GM12874 (cell line): ENCODE results near the gene TCF4.

Source experiments
- CTCF ChIP-seq: IDR thresholded peaks from 2 replicates; pipeline ENCODE4 v1.5.1; 2011; ENCODE audit warnings: low read depth, mild to moderate bottlenecking, control low read depth, low read length, moderate library complexity; ENCODE audit not compliant: insufficient read depth

Gene TCF4

GRCh38 chr18:55552526-55553189, 35.3 kb downstream of the TCF4 start:
- TF ChIP-seq CTCF, result no peak

GRCh38 chr18:55551227-55551626, 36.8 kb downstream of the TCF4 start:
- no peak for TF ChIP-seq CTCF

- TF ChIP-seq CTCF, result no peak
Observed at GRCh38 chr18:55550471-55550870, 37.5 kb downstream of the TCF4 start.

- no peak for TF ChIP-seq CTCF
Observed at GRCh38 chr18:55549474-55550104, 38.4 kb downstream of the TCF4 start.

- no peak for TF ChIP-seq CTCF
Observed at GRCh38 chr18:55547705-55548056, 40.3 kb downstream of the TCF4 start.

- TF ChIP-seq CTCF, result no peak
Observed at GRCh38 chr18:55546851-55547704, 40.9 kb downstream of the TCF4 start.

GRCh38 chr18:55544014-55544413, 44.0 kb downstream of the TCF4 start:
- no peak for TF ChIP-seq CTCF
